HG03139 (cell line): ENCODE measurements around the gene CABP2.
"Not testable (repeated sequence)": the region's sequence is repeated elsewhere in the genome, so short reads cannot be mapped to it uniquely, and the experiment has no call there.

Experiments
- ATAC-seq: cut with Tn5 transposase; IDR thresholded peaks from one replicate; pipeline ENCODE4 v1.9.1; 2021; ENCODE audit not compliant: unreplicated experiment

Gene CABP2

GRCh38 chr11:67495234-67496005 lies 27.8 kb downstream of the CABP2 start:
- no peak for ATAC-seq

- no peak for ATAC-seq
Measured at GRCh38 chr11:67494371-67495233, 28.6 kb downstream of the CABP2 start.

GRCh38 chr11:67493548-67494370 lies 29.5 kb downstream of the CABP2 start:
- ATAC-seq: no peak

- ATAC-seq: no peak
Measured at GRCh38 chr11:67492801-67493547, 30.3 kb downstream of the CABP2 start.

GRCh38 chr11:67492069-67492727 lies 31.0 kb downstream of the CABP2 start:
- ATAC-seq: no peak

- no peak for ATAC-seq
Measured at GRCh38 chr11:67491276-67492068, 31.8 kb downstream of the CABP2 start.

GRCh38 chr11:67490727-67491065 lies 32.5 kb downstream of the CABP2 start:
- ATAC-seq: no peak

GRCh38 chr11:67489885-67490726 lies 33.1 kb downstream of the CABP2 start:
- ATAC-seq: no peak

- ATAC-seq: no peak
Measured at GRCh38 chr11:67489203-67489884, 33.9 kb downstream of the CABP2 start.

GRCh38 chr11:67486481-67487195 lies 36.6 kb downstream of the CABP2 start:
- ATAC-seq: no peak

- ATAC-seq: not testable (repeated sequence)
Measured at GRCh38 chr11:67485873-67486361, 37.3 kb downstream of the CABP2 start.

- no peak for ATAC-seq
Measured at GRCh38 chr11:67484847-67485311, 38.4 kb downstream of the CABP2 start.

- ATAC-seq: no peak
Measured at GRCh38 chr11:67483831-67484665, 39.2 kb downstream of the CABP2 start.

- peak; percentile 68 for ATAC-seq
Measured at GRCh38 chr11:67482827-67483798, 40.1 kb downstream of the CABP2 start, which contains the start of gene AIP. Gene AIP, plus strand, starts transcription at chr11:67483026. Its CDS starts 133 bp downstream, at chr11:67483159.
